ENCODE data around the gene PRR5L.

The PRR5L gene

GRCh38 chr11:36407356-36407755 is 111.3 kb downstream of the PRR5L start:
- no peak for DNase-seq

GRCh38 chr11:36408498-36409136 is 112.5 kb downstream of the PRR5L start:
- DNase-seq: peak; percentile 67

GRCh38 chr11:36409152-36409816 is 113.2 kb downstream of the PRR5L start:
- DNase-seq: peak; percentile 85

- peak; percentile 74 for DNase-seq
Measured at GRCh38 chr11:36411202-36411640, 115.1 kb downstream of the PRR5L start.

GRCh38 chr11:36412781-36413383 is 116.8 kb downstream of the PRR5L start:
- no peak for DNase-seq

- no peak for DNase-seq
Measured at GRCh38 chr11:36417154-36417553, 121.1 kb downstream of the PRR5L start.

- no peak for DNase-seq
Measured at GRCh38 chr11:36419791-36420424, 123.8 kb downstream of the PRR5L start.

GRCh38 chr11:36421546-36422155 is 125.6 kb downstream of the PRR5L start:
- DNase-seq: no peak

DNA sequence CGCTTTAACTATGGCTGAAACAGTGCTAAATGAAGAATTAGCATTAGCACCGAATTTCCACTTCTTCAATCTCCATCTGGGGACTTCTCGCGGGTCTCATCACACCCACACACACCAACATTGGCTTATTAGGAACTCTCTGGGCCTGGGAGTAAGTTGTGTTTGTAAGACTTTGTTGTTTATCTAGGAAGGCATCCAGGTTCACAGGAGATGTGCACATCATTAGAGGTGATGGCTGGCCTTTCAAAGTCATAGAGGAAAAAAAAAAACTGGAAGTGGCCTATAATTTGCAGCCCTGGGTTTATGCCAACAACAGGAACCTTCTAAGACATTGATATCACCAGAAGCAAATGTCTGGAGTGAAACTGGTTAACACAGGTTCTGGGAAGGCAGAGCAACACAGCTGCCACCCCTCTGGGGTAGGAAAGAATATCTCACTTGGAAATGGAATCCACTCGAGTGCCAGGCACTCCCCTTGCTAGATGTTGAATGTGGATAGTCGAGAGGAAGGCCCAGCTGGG is 129.5 kb downstream of the PRR5L start:
- no peak for DNase-seq

GRCh38 chr11:36426226-36426848 is 130.2 kb downstream of the PRR5L start:
- DNase-seq: no peak

DNA sequence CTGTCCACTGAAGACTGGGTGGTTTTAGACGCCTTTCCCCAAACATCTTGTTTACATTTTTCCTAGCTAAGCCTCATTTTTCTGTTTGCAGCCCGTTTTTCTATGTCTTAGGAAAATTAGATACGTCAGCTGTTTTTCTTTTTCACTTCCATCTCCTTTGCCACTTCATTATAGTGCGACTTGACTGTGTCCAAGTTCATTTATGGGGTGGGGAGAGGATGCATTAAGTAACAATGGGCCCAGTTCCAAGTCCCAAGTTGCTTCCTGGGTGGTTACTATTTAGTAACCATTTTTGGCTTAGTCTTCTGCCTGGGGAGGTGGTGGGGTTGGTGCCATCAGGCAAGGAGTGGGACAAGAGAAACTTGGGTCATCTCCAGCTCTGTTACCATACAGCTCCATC is 131.0 kb downstream of the PRR5L start:
- DNase-seq: no peak

GRCh38 chr11:36427876-36428275 is 131.8 kb downstream of the PRR5L start:
- DNase-seq: no peak

DNA sequence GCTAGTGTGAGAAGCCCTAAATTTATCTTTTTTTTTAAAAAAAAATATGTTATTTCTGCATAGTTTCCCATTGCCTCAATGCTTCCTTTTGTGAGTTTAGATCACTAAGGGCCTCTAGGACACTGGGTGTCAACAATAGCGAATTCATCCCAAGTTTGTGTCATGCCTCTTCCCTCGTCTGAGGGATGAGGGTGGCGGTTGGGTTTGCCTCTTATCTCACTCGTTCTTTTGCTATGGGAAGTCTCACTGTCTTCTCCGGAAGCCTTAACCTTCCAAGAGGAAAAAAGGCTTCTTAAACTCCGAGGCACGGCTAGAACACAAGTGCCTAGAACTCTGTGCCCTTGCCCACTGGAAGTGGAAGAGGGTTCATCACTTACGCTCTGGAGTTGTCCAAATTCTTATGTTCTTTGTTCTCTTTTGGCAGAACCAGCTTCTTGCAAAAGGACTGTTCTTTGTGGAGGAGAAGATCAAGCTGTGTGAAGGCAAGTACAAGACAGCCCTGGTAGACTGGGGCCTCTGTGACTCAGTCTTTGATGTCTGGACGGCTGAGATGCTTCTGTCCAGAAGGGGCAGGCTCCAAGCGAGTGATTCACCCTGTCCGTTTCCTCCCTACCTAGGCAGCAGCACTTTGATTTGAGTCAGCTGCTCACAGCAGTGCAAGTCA is 135.5 kb downstream of the PRR5L start:
- no peak for DNase-seq

DNA sequence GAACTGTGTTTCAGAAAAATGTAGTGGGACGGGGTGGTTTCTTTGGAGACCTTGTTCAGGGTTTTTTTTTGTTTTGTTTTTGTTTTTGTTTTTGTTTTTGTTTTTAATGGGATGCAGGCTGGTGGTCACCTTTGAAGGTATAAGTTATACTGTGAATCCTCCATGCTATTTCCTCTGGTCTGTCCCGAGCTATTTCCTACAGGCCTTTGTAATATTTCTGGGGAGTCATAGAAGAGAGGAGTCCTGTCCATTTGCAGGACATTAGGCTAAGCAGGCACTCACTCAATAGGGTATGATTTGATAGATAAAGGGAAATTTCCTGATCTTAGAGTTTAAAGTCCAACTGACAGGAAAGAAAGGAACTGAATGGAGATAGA is 136.0 kb downstream of the PRR5L start:
- DNase-seq: no peak

DNA sequence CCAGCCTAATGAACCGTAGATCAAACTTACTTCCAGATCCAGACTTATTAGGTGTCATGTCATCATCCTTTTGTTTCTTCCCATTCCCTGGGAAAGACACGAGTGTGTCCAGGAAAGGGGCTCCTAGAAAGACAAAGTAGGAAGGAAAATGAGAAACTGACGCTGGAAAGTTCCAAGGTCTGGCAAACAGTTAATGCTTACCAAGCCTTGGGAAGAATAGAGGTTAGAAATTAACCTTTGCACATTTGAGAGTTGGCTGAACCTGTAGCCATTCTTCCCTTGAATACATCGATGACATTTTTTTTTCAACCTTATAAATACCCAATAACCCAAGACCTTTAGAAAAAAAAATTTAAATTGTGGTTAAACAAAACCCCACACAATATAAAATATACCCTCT is 136.7 kb downstream of the PRR5L start:
- DNase-seq: no peak

DNA sequence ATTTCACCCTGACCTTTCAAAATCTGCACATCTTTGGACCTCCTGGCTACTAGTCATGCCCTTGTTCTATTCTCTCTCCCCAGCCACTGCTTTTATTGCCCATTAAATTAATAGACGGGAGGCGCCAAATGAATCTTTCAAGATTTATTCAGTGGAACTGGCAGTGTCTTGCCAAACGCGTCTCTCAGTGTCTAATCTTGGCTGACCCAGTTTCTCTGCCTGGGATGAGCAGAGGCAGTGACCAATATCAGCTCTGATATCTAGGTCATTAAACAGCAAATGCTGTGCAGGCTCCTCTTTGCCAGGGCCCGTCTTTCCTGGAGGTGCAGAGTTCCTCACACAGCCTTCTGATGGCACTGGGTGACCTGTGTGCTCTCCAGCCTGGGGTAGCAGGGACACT is 140.0 kb downstream of the PRR5L start:
- DNase-seq: no peak

- no peak for DNase-seq
Measured at GRCh38 chr11:36436589-36436988, 140.5 kb downstream of the PRR5L start.

GRCh38 chr11:36437413-36437812 is 141.3 kb downstream of the PRR5L start:
- no peak for DNase-seq

DNA sequence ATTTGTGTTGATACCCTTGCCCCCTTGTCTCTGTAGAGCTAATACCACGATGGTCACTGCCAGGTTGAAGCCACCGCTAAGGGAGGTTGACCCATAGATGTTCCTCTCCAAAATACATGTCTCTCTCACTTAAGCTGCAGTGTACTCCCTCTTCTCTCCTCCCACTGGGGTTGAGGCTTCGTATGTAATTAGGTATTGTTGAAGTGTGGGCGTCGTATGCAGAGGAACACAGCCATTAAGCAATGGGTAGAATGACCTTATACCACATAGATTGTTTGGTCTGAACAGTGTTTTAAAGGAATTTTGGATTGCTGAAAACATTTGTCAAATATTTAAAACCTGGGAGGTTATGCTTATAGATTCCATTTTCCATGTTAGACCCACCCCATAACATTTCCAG is 142.0 kb downstream of the PRR5L start:
- DNase-seq: no peak

GRCh38 chr11:36441610-36442208 is 145.6 kb downstream of the PRR5L start:
- DNase-seq: no peak

- no peak for DNase-seq
Measured at GRCh38 chr11:36443661-36444060, 147.6 kb downstream of the PRR5L start.

- no peak for DNase-seq
Measured at GRCh38 chr11:36446135-36446534, 150.0 kb downstream of the PRR5L start.

All from KG1 (cell line).